A549 (cell line): ENCODE measurements around the gene ARPP21. TPM values are rescaled to one million over a fixed set of nuclear protein-coding genes. Genes with fewer than 3 reads are reported as not detected.

Source experiments
- ATAC-seq, 2 experiments: fragments of 200-7000 bp in 1 of 2; fragments of >200 bp in 1 of 2; cut with Nextera tagmentation in 1 of 2; cut with Tn5 transposase in 1 of 2; 3 replicates each; pipeline versions ENCODE4 v1.8.0 to v1.9.1; 2018 to 2020; ENCODE audit warnings: mild to moderate bottlenecking in 1 of 2, moderate library complexity in 1 of 2
- CTCF ChIA-PET: fragments of 300-600 bp; sonication (Branson Sonifier 250); formaldehyde crosslinking; extraction: SDS; loops from one replicate; lab custom pipeline; 2021; ENCODE audit warnings: antibody characterized with exemption, inconsistent platforms; lab: Yijun Ruan, JAX
- POLR2A ChIA-PET: fragments of 350-600 bp; formaldehyde crosslinking; extraction: SDS; loops from one replicate; lab custom pipeline; 2021; ENCODE audit warnings: antibody characterized with exemption, inconsistent platforms; lab: Yijun Ruan, JAX
- DNase-seq, 2 experiments: peaks; one replicate each; pipeline versions ENCODE4 v3.0.0 to v3.0.0-alpha.2; 2011 to 2016; ENCODE audit warnings: low read depth in 1 of 2, low spot score in 1 of 2
- FAIRE-seq: peaks from 2 replicates; lab custom pipeline; 2011; peaks lifted over from hg19 to GRCh38; lab: Jason Lieb, UNC
- H3K27ac ChIP-seq, 2 experiments: fragments of >200 bp; sonication (Bioruptor Twin); formaldehyde crosslinking; 3 replicates each; pipeline ENCODE4 v1.5.1; 2016 to 2017
- H3K4me1 ChIP-seq: fragments of >200 bp; sonication (Bioruptor Twin); formaldehyde crosslinking; 3 replicates; pipeline ENCODE4 v1.6.1; 2016
- H3K4me2 ChIP-seq: fragments of >200 bp; sonication (Bioruptor Twin); formaldehyde crosslinking; 3 replicates; pipeline ENCODE4 v1.6.1; 2016
- H3K4me3 ChIP-seq: fragments of >200 bp; sonication (Bioruptor Twin); formaldehyde crosslinking; 3 replicates; pipeline ENCODE4 v1.5.1; 2016
- H3K9me3 ChIP-seq: fragments of >200 bp; sonication (Bioruptor Twin); formaldehyde crosslinking; 3 replicates; pipeline ENCODE4 v1.6.1; 2016
- CBX2 ChIP-seq: fragments of 200-600 bp; sonication (generic); IDR thresholded peaks from 2 replicates; pipeline ENCODE4 v1.6.1; 2016; ENCODE audit warnings: low read depth, mild to moderate bottlenecking, borderline replicate concordance
- CBX8 ChIP-seq: fragments of 200-600 bp; sonication (generic); IDR thresholded peaks from 2 replicates; pipeline ENCODE4 v1.6.1; 2016
- CEBPB ChIP-seq, 2 experiments: fragments of >200 bp in 1 of 2; sonication (Bioruptor Twin) in 1 of 2; formaldehyde crosslinking in 1 of 2; IDR thresholded peaks; 2 replicates each; pipeline ENCODE4 v1.6.1; 2012 to 2016
- CHD2 ChIP-seq: fragments of 150-350 bp; IDR thresholded peaks from 2 replicates; pipeline ENCODE4 v1.6.1; 2014; ENCODE audit warnings: low read length; ENCODE audit not compliant: partially characterized antibody
- CHD4 ChIP-seq: fragments of 200-600 bp; sonication (generic); IDR thresholded peaks from 2 replicates; pipeline ENCODE4 v1.6.1; 2016; ENCODE audit warnings: antibody characterized with exemption, mild to moderate bottlenecking, borderline replicate concordance
- EHMT2 ChIP-seq: fragments of 200-600 bp; sonication (generic); IDR thresholded peaks from 2 replicates; pipeline ENCODE4 v1.6.1; 2016; ENCODE audit warnings: antibody characterized with exemption, low read depth, mild to moderate bottlenecking, moderate library complexity
- EP300 ChIP-seq, 2 experiments: fragments of >200 bp; sonication (Bioruptor Twin); formaldehyde crosslinking; IDR thresholded peaks; 2 replicates in 1 of 2; 3 replicates in 1 of 2; pipeline ENCODE4 v1.6.1; 2016 to 2017
- ESRRA ChIP-seq: fragments of 150-350 bp; IDR thresholded peaks from 2 replicates; pipeline ENCODE4 v1.6.1; 2014; ENCODE audit warnings: mild to moderate bottlenecking, low read length, borderline replicate concordance
- FOSL2 ChIP-seq, 2 experiments: fragments of 450-650 bp in 1 of 2; fragments of >200 bp in 1 of 2; sonication (Bioruptor Twin) in 1 of 2; formaldehyde crosslinking; IDR thresholded peaks; 2 replicates each; pipeline versions ENCODE4 v1.5.0 to v1.6.1; 2016 to 2020; ENCODE audit warnings: mild to moderate bottlenecking in 1 of 2, moderate library complexity in 1 of 2
- HOXA7 ChIP-seq: fragments of 250-450 bp; sonication (Bioruptor Pico); IDR thresholded peaks from 2 replicates; pipeline ENCODE4 v1.5.0; 2020; ENCODE audit warnings: mild to moderate bottlenecking, moderate library complexity
- HOXB13 ChIP-seq: fragments of 250-450 bp; sonication (Bioruptor Pico); IDR thresholded peaks from 2 replicates; pipeline ENCODE4 v1.5.0; 2020; ENCODE audit warnings: low read depth, mild to moderate bottlenecking, moderate library complexity
- MAZ ChIP-seq: fragments of 150-350 bp; IDR thresholded peaks from 2 replicates; pipeline ENCODE4 v1.6.1; 2014; ENCODE audit warnings: antibody characterized with exemption, low read depth, low read length, borderline replicate concordance
- MYC ChIP-seq: IDR thresholded peaks from 2 replicates; pipeline ENCODE4 v1.6.1; 2012; ENCODE audit warnings: mild to moderate bottlenecking, inconsistent platforms, low read length, improper control_type of control experiment, borderline replicate concordance
- NFE2L2 ChIP-seq: fragments of 150-350 bp; conservative IDR thresholded peaks from 2 replicates; pipeline ENCODE4 v1.6.1; 2014; ENCODE audit warnings: low read length
- NPAS2 ChIP-seq: fragments of 250-450 bp; sonication (Bioruptor Pico); IDR thresholded peaks from 2 replicates; pipeline ENCODE4 v1.8.0; 2022; ENCODE audit warnings: mild to moderate bottlenecking, moderate library complexity, borderline replicate concordance
- RAD21 ChIP-seq, 2 experiments: fragments of >200 bp in 1 of 2; sonication (Bioruptor Twin) in 1 of 2; formaldehyde crosslinking in 1 of 2; IDR thresholded peaks in 1 of 2; conservative IDR thresholded peaks in 1 of 2; 2 replicates in 1 of 2; 3 replicates in 1 of 2; pipeline ENCODE4 v1.6.1; 2012 to 2018; ENCODE audit warnings: inconsistent platforms in 1 of 2
- RFX5 ChIP-seq: fragments of 450-650 bp; IDR thresholded peaks from 2 replicates; pipeline ENCODE4 v1.7.1; 2014; ENCODE audit warnings: antibody characterized with exemption, mild to moderate bottlenecking, moderate library complexity
- SMC3 ChIP-seq: fragments of >200 bp; sonication (Bioruptor Twin); formaldehyde crosslinking; IDR thresholded peaks from 3 replicates; pipeline ENCODE4 v1.6.1; 2018; ENCODE audit warnings: inconsistent platforms
- ZFP36 ChIP-seq: fragments of 450-650 bp; IDR thresholded peaks from 2 replicates; pipeline ENCODE4 v1.6.1; 2014; ENCODE audit warnings: borderline replicate concordance; ENCODE audit not compliant: partially characterized antibody
- WGBS: methylation state at CpG from one replicate; pipeline ENCODE4 v1.1.6; 2017; ENCODE audit errors: missing lambda C conversion rate; 5-methylcytosine and 5-hydroxymethylcytosine counted together
- polyA plus RNA-seq, 4 experiments: library from polyadenylated mRNA; depleted of rRNA in 3 of 4; stranded (reverse); fragments of >200 nt; fragmentation: RNase III in 1 of 4; extraction: RNeasy Plus Mini Kit Qiagen cat#74134 plus additional on column Dnase treatment in 1 of 4; gene quantifications; 2 replicates in 3 of 4; 3 replicates in 1 of 4; pipeline ENCODE4 v1.2.3, GENCODE V29; 2011 to 2017
- TF ChIP-seq, protein P1 (sequence below): IDR thresholded peaks from 2 replicates; pipeline ENCODE4 v1.6.1; 2012
- TF ChIP-seq, protein P2 (sequence below): fragments of 250-450 bp; sonication (Bioruptor Pico); IDR thresholded peaks from 2 replicates; pipeline ENCODE4 v1.5.0; 2021; ENCODE audit warnings: mild to moderate bottlenecking, moderate library complexity, borderline replicate concordance
- TF ChIP-seq, protein P3 (sequence below): IDR thresholded peaks from 2 replicates; pipeline ENCODE4 v1.6.1; 2012
- TF ChIP-seq, protein P4 (sequence below): fragments of 150-350 bp; IDR thresholded peaks from 2 replicates; pipeline ENCODE4 v1.6.1; 2014; ENCODE audit warnings: low read depth, mild to moderate bottlenecking, low read length

The ARPP21 gene
- polyA plus RNA-seq, 2 of the 4 experiments (the other 2 are of a cell fraction): 0.03 TPM; not detected in 1

DNA sequence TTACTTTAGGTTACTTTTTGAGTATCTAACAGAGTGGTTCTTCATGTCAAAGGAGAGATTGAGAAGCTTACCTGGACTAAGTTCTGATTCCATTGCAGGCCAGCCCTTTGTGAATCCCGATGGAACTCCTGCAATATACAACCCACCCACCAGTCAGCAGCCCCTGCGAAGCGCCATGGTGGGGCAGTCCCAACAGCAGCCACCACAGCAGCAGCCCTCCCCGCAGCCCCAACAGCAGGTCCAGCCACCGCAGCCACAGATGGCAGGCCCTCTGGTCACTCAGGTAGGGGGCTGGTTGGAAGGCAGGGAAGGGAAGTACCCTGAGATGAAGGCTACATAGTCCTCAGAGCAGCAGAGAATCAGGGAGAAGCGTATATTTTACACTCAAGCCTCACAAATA is 97.8 kb downstream of the ARPP21 start:
- POLR2A ChIA-PET: no interaction called here
- 47% methylated on average over 6 of the region's 6 CpGs for WGBS
- FAIRE-seq: no peak

DNA sequence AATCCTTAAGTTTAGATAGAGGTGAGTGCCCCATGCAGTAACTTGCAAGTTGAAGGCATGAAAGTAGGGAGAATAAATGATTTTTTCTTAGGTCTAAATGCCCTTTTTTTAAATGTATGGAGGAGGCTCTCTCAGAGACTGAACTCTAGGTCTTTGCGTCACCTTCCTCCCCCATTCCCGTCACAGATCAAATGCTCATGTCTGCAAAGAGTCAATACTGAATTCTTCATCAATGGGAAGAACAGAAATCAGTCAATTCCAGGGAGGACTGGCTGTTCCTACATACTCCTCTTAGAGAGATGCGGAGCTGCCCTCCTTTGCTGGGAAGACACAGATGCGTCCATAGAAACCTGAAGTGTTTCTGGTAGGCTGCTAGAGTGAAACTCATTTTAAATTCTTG is 98.2 kb downstream of the ARPP21 start:
- Histone ChIP-seq H3K9me3 (no peaks in the 10 kb centered on the region), H3K27ac (no peak overlapping the region), H3K4me1 (no peaks in the 10 kb centered on the region), H3K4me2 (no peak overlapping the region), H3K4me3 (no peak overlapping the region)
- FAIRE-seq (no peak), ATAC-seq (no peak), DNase-seq (no peak)
- WGBS: 87% methylated on average over 4 of the region's 4 CpGs
- ChIA-PET CTCF (no interaction called here), POLR2A (no interaction called here)
- TF ChIP-seq MAZ: no peak
- TF ChIP-seq, protein P1, sequence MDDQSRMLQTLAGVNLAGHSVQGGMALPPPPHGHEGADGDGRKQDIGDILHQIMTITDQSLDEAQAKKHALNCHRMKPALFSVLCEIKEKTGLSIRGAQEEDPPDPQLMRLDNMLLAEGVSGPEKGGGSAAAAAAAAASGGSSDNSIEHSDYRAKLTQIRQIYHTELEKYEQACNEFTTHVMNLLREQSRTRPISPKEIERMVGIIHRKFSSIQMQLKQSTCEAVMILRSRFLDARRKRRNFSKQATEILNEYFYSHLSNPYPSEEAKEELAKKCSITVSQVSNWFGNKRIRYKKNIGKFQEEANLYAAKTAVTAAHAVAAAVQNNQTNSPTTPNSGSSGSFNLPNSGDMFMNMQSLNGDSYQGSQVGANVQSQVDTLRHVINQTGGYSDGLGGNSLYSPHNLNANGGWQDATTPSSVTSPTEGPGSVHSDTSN: no peak
- TF ChIP-seq, protein P2, sequence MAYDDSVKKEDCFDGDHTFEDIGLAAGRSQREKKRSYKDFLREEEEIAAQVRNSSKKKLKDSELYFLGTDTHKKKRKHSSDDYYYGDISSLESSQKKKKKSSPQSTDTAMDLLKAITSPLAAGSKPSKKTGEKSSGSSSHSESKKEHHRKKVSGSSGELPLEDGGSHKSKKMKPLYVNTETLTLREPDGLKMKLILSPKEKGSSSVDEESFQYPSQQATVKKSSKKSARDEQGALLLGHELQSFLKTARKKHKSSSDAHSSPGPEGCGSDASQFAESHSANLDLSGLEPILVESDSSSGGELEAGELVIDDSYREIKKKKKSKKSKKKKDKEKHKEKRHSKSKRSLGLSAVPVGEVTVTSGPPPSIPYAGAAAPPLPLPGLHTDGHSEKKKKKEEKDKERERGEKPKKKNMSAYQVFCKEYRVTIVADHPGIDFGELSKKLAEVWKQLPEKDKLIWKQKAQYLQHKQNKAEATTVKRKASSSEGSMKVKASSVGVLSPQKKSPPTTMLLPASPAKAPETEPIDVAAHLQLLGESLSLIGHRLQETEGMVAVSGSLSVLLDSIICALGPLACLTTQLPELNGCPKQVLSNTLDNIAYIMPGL (CRISPR knock-in tag): no peak
- TF ChIP-seq, protein P3, sequence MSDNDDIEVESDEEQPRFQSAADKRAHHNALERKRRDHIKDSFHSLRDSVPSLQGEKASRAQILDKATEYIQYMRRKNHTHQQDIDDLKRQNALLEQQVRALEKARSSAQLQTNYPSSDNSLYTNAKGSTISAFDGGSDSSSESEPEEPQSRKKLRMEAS: no peak
- no peak for TF ChIP-seq HOXA7 (CRISPR knock-in tag)
- no peak for TF ChIP-seq EP300 (IDR thresholded peaks at IDR 0.05)
- no peak for TF ChIP-seq CHD2
- no peak for TF ChIP-seq CEBPB (IDR thresholded peaks at IDR 0.05)
- TF ChIP-seq CHD4: no peak
- no peak for TF ChIP-seq CBX8
- TF ChIP-seq NFE2L2: no peak
- TF ChIP-seq ZFP36: no peak
- TF ChIP-seq RAD21 (conservative IDR thresholded peaks at IDR 0.05 in 1 of 2, IDR thresholded peaks at IDR 0.05 in 1 of 2): no peak
- TF ChIP-seq FOSL2 (IDR thresholded peaks at IDR 0.05): no peak
- TF ChIP-seq FOSL2 (CRISPR knock-in tag; IDR thresholded peaks at IDR 0.05): no peak
- TF ChIP-seq, protein P4, sequence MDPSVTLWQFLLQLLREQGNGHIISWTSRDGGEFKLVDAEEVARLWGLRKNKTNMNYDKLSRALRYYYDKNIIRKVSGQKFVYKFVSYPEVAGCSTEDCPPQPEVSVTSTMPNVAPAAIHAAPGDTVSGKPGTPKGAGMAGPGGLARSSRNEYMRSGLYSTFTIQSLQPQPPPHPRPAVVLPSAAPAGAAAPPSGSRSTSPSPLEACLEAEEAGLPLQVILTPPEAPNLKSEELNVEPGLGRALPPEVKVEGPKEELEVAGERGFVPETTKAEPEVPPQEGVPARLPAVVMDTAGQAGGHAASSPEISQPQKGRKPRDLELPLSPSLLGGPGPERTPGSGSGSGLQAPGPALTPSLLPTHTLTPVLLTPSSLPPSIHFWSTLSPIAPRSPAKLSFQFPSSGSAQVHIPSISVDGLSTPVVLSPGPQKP: no peak
- TF ChIP-seq RFX5: no peak
- TF ChIP-seq SMC3: no peak
- TF ChIP-seq NPAS2 (CRISPR knock-in tag): no peak
- TF ChIP-seq MYC: no peak

More for the DNA sequence above, 97.8 kb downstream of the ARPP21 start:
- Histone ChIP-seq H3K27ac (no peak overlapping the region), H3K4me3 (no peak overlapping the region), H3K9me3 (no peaks in the 10 kb centered on the region), H3K4me1 (no peaks in the 10 kb centered on the region), H3K4me2 (no peak overlapping the region)
- CTCF ChIA-PET: no interaction called here
- no peak for ATAC-seq
- no peak for DNase-seq
- TF ChIP-seq ZFP36 (no peak), HOXB13 (CRISPR knock-in tag) (no peak), EHMT2 (no peak), CHD2 (no peak), SMC3 (no peak), ESRRA (no peak), HOXA7 (CRISPR knock-in tag) (no peak), CBX2 (no peak)
